ENCODE data around the gene NTRK1. TPM values are rescaled to one million over a fixed set of nuclear protein-coding genes. Genes with fewer than 3 reads are reported as not detected.

Gene NTRK1
- total RNA-seq: 54.3 and 61.2 TPM in 2 replicates

GRCh38 chr1:156860628-156861423 lies at the start of gene NTRK1:
TSS of gene NTRK1 (plus strand) at chr1:156860865. CDS start at chr1:156860935, 70 bp downstream.
- peaks cover 25% of the 10 kb centered on the region for H3K27me3 Mint-ChIP-seq
- H3K9me3 Mint-ChIP-seq: no peaks in the 10 kb centered on the region
- peak; percentile 90 for DNase-seq
- H3K36me3 Mint-ChIP-seq (ENCODE audit: low read depth): peaks cover 13% of the 10 kb centered on the region
- peak within 1 kb of the TSS; percentile 43 for H3K27ac Mint-ChIP-seq
- H3K4me3 Mint-ChIP-seq: peak within 1 kb of the TSS; percentile 80
- H3K4me1 Mint-ChIP-seq: peaks cover 57% of the 10 kb centered on the region
- intact Hi-C loops (cut with micrococcal nuclease): loop anchor here (1.0 to 10.0 kb wide), 5 partner anchors 22 to 135 kb away; partner anchors contain the start of genes LRRC71 and PEAR1

DNA sequence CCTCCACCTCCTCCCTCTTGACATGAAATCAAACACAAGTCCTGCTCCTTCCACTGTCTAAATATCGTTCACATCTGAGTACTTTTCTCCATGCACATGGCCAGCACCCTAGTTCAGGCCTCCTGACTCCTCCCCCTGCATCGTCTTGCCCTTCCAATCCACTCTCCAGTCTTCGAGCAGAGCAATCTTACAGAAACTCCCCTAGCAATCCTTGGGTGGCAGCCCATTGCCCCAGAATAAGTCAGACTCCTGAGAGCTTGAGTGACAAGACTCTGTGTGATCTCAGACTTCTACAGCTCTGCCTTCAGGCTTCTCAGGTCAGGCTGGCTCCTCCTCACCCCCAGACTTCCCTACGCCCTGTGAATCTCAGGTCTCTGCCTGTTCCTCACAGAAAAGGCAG lies 49.5 kb upstream of the NTRK1 start:
- H3K36me3 Mint-ChIP-seq (ENCODE audit: low read depth): peaks cover 96% of the 10 kb centered on the region
- H3K9me3 Mint-ChIP-seq: no peaks in the 10 kb centered on the region
- DNase-seq: no peak
- H3K27me3 Mint-ChIP-seq: no peaks in the 10 kb centered on the region
- intact Hi-C loops (cut with micrococcal nuclease): no loop called here
- peak overlapping the region; percentile 100 for H3K27ac Mint-ChIP-seq
- H3K4me3 Mint-ChIP-seq: peak overlapping the region; percentile 96
- H3K4me1 Mint-ChIP-seq: peaks cover 76% of the 10 kb centered on the region

- Mint-ChIP-seq H3K36me3 (ENCODE audit: low read depth) (peaks cover 91% of the 10 kb centered on the region), H3K4me3 (peak overlapping the region; percentile 96), H3K4me1 (peaks cover 74% of the 10 kb centered on the region), H3K27ac (peak overlapping the region; percentile 100), H3K27me3 (no peaks in the 10 kb centered on the region), H3K9me3 (no peaks in the 10 kb centered on the region)
- intact Hi-C loops (cut with micrococcal nuclease): loop anchor here (2.0 kb wide), 1 partner anchor 16 kb away; no protein-coding TSS in a partner anchor
- no peak for DNase-seq
Measured at GRCh38 chr1:156812293-156812990, 48.2 kb upstream of the NTRK1 start.

GRCh38 chr1:156813298-156813697 lies 47.4 kb upstream of the NTRK1 start:
- H3K27ac Mint-ChIP-seq: peak overlapping the region; percentile 100
- peaks cover 68% of the 10 kb centered on the region for H3K4me1 Mint-ChIP-seq

GRCh38 chr1:156813750-156814570 lies 46.7 kb upstream of the NTRK1 start:
- Mint-ChIP-seq H3K27me3 (no peaks in the 10 kb centered on the region), H3K36me3 (ENCODE audit: low read depth) (peaks cover 76% of the 10 kb centered on the region), H3K9me3 (no peaks in the 10 kb centered on the region), H3K4me3 (peak overlapping the region; percentile 96), H3K27ac (peak overlapping the region; percentile 100), H3K4me1 (peaks cover 65% of the 10 kb centered on the region)
- DNase-seq: peak; percentile 92
- intact Hi-C loops (cut with micrococcal nuclease): loop anchor here (2.0 kb wide), 1 partner anchor 17 kb away; no protein-coding TSS in a partner anchor

More at GRCh38 chr1:156813298-156813697, 47.4 kb upstream of the NTRK1 start:
- H3K9me3 Mint-ChIP-seq: no peaks in the 10 kb centered on the region
- H3K36me3 Mint-ChIP-seq (ENCODE audit: low read depth): peaks cover 82% of the 10 kb centered on the region
- peak overlapping the region; percentile 96 for H3K4me3 Mint-ChIP-seq
- intact Hi-C loops (cut with micrococcal nuclease): loop anchor here (2.0 kb wide), 1 partner anchor 16 kb away; no protein-coding TSS in a partner anchor
- no peak for DNase-seq
- no peaks in the 10 kb centered on the region for H3K27me3 Mint-ChIP-seq

- DNase-seq: peak; percentile 78
- H3K4me3 Mint-ChIP-seq: peak overlapping the region; percentile 96
- H3K27ac Mint-ChIP-seq: peak overlapping the region; percentile 100
- intact Hi-C loops (cut with micrococcal nuclease): loop anchor here (5.0 kb wide), 1 partner anchor 72 kb away; the partner anchor contains the start of gene MRPL24
- H3K4me1 Mint-ChIP-seq: peaks cover 59% of the 10 kb centered on the region
- peaks cover 70% of the 10 kb centered on the region for H3K36me3 Mint-ChIP-seq (ENCODE audit: low read depth)
- no peaks in the 10 kb centered on the region for H3K9me3 Mint-ChIP-seq
- no peaks in the 10 kb centered on the region for H3K27me3 Mint-ChIP-seq
Measured at GRCh38 chr1:156814571-156815260, 45.9 kb upstream of the NTRK1 start.

DNA sequence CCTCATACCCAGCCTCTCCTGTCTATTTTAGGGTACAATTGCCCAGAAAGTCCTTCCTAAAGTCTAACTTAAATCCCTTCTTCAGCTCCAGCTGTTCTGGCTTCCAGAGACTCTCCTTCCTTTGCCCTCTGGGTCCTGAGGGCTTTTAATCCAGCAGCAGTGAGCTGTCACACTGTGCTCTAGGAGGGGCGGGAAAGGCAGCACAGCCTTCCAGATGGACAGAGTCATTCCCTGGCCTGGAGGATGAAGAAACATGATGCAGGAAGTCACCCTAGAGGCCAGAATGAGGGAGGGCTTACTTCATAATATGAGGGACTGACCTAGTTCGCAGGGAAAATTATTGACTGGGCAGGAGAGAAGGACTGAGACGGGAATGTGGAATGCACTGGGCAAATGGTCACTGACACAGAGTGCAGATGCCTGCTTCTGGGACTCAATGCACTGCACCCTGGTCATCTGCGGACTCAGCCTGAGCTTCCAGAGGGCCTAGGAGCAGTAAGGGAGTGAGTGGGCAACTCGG lies 45.3 kb upstream of the NTRK1 start:
- Mint-ChIP-seq H3K36me3 (ENCODE audit: low read depth) (peaks cover 63% of the 10 kb centered on the region), H3K4me3 (peak overlapping the region; percentile 96), H3K27me3 (no peaks in the 10 kb centered on the region), H3K27ac (peak overlapping the region; percentile 100), H3K4me1 (peaks cover 58% of the 10 kb centered on the region), H3K9me3 (no peaks in the 10 kb centered on the region)
- intact Hi-C loops (cut with micrococcal nuclease): loop anchor here (5.0 kb wide), 1 partner anchor 73 kb away; the partner anchor contains the start of gene MRPL24
- DNase-seq: peak; percentile 70

DNA sequence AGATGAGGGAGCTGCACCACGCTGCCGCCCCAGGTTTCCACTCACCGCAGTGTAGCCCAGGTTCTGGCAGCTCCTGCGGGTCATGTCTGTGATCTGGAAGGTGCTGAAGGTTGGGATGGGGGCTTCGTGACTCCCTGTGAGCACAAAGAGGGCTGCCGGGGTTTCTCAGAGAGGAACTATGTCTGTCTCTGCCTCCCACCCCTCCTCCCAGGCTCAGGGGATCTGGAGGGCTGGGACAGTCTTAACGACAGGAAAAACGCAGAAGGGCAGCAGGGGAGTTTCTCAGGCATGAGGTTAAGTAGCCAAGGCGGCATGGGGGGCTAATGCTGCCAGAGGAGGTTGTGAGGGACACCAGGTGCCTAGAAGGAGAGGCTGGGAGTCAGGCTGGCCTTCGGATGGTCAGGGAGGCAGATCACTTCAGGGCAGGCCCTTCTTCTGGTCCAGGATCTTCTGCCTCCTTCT lies 44.7 kb upstream of the NTRK1 start:
- Mint-ChIP-seq H3K36me3 (ENCODE audit: low read depth) (peaks cover 60% of the 10 kb centered on the region), H3K27me3 (no peaks in the 10 kb centered on the region)

DNA sequence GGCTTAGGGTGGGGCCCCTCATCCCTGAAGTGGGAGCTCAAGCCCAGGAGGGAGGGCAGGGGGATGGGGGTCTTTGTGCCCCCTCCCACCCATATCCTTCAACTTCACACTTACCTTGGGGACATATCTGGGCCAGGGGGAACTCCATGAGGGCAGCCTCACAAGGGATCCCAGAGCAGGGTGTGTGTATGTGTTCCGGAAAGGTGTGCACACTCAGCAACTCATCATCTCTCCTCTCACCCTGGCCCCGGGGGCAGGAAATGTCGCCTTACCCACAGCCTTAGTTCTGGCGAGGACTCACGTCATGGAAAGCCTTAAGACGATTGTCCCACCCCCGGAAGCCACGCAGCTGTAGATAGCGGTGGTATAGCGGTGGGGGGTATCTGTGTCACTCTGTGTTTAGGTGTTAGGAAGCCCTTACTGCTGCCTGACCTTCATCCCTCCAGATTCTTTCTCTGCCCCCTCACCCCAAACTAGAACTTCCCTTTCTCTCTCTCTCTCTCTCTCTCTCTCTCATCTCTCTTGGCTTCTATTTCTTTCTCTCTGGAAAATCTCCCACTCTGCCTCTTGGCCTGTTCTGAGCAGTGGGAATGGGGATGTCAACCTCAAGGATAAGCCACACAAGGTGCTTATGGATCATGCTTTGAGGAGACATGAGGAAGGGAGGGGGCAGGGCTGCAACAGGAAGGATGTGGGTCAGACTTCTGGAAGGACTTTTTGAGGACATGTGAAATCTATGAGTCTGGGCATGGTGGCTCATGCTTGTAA lies 43.9 kb upstream of the NTRK1 start, which contains the start of gene SH2D2A:
SH2D2A (minus strand) TSS at position 288 of the 768 bp plus-strand sequence; CDS start at position 148, 140 bp downstream.
- Mint-ChIP-seq H3K27me3 (no peaks in the 10 kb centered on the region), H3K4me3 (peak within 1 kb of the TSS; percentile 96), H3K27ac (peak within 1 kb of the TSS; percentile 100), H3K36me3 (ENCODE audit: low read depth) (peaks cover 52% of the 10 kb centered on the region), H3K9me3 (peaks cover 10% of the 10 kb centered on the region), H3K4me1 (peaks cover 57% of the 10 kb centered on the region)
- intact Hi-C loops (cut with micrococcal nuclease): loop anchor here (1.0 to 5.0 kb wide), 6 partner anchors 20 to 88 kb away; partner anchors contain the start of genes ISG20L2, METTL25B, MRPL24 and PRCC
- peak; percentile 98 for DNase-seq

More for the DNA sequence above, 44.7 kb upstream of the NTRK1 start:
- peak; percentile 75 for DNase-seq
- intact Hi-C loops (cut with micrococcal nuclease): loop anchor here (1.0 to 5.0 kb wide), 6 partner anchors 20 to 87 kb away; partner anchors contain the start of genes ISG20L2, METTL25B, MRPL24 and PRCC
- H3K4me3 Mint-ChIP-seq: peak overlapping the region; percentile 96
- peaks cover 5% of the 10 kb centered on the region for H3K9me3 Mint-ChIP-seq
- H3K27ac Mint-ChIP-seq: peak overlapping the region; percentile 100
- peaks cover 58% of the 10 kb centered on the region for H3K4me1 Mint-ChIP-seq

GRCh38 chr1:156821801-156822200 lies 38.9 kb upstream of the NTRK1 start:
- DNase-seq: peak; percentile 73
- peaks cover 10% of the 10 kb centered on the region for H3K9me3 Mint-ChIP-seq
- peak overlapping the region; percentile 40 for H3K4me3 Mint-ChIP-seq
- H3K27me3 Mint-ChIP-seq: no peaks in the 10 kb centered on the region
- H3K4me1 Mint-ChIP-seq: peaks cover 38% of the 10 kb centered on the region
- H3K27ac Mint-ChIP-seq: peak overlapping the region; percentile 82
- intact Hi-C loops (cut with micrococcal nuclease): no loop called here
- H3K36me3 Mint-ChIP-seq (ENCODE audit: low read depth): peaks cover 2% of the 10 kb centered on the region

- Mint-ChIP-seq H3K4me1 (peaks cover 35% of the 10 kb centered on the region), H3K27me3 (no peaks in the 10 kb centered on the region), H3K9me3 (peaks cover 10% of the 10 kb centered on the region), H3K4me3 (peak overlapping the region; percentile 31), H3K27ac (peak overlapping the region; percentile 79), H3K36me3 (ENCODE audit: low read depth) (no peaks in the 10 kb centered on the region)
- intact Hi-C loops (cut with micrococcal nuclease): no loop called here
- DNase-seq: no peak
Measured at GRCh38 chr1:156822680-156823079, 38.0 kb upstream of the NTRK1 start.

Data from activated CD4-positive, alpha-beta T cell treated with anti-CD3 and anti-CD28 coated beads, Interleukin-2, amount 10 ng/mL, durations not matched to agents 24 days and 14 days (primary cell).